Inflammatory macrophage (primary cell): ENCODE measurements around the gene OSBPL2.

ENCODE experiments used
- DNase-seq, 2 donors: peaks; one replicate each; pipeline ENCODE4 v3.0.0-alpha.2; 2020 to 2022

The OSBPL2 gene

DNA sequence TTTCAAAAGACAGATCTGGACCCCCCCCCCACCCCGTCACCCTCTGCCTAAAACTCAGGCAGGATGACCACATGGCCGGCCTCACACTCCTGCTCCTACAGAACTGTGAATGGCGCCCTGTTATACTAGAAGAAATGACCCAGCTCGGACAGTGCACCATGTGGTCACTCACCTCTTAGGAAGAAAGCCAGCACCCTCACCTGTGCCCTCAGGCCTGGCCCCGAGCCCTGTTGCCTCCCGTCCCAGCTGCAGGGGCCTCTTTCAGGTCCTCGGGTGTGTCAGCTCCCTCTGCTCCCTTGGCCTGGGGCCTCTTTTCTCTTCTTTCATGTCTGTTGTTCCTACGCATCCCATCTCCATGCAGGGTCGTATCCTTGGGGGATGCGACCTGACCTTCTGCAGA lies 23.7 kb downstream of the OSBPL2 start:
- DNase-seq, result no peak

DNA sequence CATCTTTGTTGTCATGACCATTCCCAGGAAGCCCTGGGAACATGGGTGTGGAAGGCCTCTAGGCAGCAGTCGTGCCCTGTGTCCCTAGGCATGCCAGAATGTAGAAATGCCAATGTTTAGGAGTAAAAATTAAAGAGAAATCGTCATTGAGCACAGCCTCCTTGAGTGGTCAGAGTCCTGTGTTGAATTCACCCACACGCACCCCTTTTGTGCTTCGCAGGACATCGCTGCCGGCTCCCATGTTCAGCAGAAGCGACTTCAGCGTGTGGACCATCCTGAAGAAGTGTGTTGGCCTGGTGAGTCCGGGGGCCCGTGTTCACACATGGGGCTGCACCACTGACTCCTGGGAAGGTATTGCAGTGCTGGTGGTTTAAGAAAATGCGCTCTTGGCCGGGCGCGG lies 25.1 kb downstream of the OSBPL2 start:
- no peak for DNase-seq

DNA sequence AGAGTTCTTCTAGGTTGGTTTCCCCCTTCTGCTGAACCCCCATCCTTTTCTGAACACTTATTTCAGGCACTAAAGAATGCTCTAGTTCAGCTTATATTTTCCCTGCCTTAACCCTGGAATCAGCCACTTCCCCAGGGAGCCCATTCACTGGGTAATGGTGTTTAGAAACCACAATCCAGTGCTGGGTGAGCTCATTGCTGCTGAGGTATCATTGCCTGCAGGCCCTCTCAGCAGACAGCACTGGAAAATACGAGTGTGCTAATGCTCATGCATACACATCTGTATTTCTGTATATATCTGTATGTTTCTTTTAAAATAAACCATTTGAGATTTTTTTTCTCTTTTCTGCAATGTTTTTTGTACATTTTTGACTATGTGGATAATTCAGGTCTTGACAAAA lies 27.0 kb downstream of the OSBPL2 start:
- no peak for DNase-seq

DNA sequence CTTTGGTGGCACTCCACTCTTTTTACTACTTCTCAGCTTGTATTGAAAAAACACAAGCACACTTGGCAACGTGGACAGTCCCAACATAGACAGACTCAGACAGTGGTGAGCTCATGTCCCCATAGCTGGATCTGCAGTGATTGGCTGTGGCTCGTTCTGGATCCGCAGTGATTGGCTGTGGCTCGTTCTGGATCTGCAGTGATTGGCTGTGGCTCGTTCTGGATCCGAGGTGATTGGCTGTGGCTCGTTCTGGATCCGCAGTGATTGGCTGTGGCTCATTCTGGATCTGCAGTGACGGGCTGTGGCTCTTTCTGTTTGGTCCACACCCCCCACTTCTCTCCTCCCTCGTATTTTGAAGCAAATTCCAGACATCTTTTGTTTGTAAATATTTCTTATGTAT lies 28.0 kb downstream of the OSBPL2 start:
- DNase-seq, result no peak

DNA sequence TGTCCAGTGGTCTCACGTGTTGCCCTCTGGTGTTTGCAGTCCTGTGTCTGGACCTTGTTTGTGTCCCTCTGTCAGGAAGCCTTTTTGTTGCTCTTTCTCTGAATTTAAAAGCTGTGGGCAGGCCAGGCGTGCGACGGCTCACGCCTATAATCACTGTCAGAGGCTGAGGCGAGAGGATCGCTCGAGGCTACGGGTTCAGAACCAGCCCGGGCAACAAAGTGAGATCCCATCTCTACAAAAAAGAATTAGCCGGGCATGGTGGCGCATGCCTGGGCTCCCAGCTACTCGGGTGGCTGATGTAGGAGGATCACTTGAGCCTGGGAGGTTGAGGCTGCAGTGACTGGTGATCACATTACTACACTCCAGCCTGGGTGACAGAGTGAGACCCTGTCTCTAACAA lies 28.5 kb downstream of the OSBPL2 start:
- no peak for DNase-seq

DNA sequence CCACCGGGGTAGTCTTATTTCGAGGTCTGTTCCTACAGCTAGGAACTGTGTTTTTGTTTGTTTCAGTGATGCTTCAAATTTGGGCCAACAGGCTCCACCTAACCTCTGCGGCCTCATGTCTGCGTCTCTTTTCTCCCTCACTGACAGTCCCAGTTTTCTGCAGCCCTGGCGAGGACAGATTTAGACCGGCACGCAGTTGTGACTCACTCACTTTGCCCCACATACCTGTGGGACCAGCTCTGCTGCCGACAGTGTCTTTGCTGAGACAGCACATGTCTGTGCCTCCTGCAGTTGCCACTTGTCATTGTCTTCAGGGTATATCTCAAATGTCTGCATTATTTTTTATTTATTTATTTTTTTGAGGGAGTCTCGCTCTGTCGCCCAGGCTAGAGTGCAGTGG lies 29.2 kb downstream of the OSBPL2 start:
- DNase-seq, result no peak

DNA sequence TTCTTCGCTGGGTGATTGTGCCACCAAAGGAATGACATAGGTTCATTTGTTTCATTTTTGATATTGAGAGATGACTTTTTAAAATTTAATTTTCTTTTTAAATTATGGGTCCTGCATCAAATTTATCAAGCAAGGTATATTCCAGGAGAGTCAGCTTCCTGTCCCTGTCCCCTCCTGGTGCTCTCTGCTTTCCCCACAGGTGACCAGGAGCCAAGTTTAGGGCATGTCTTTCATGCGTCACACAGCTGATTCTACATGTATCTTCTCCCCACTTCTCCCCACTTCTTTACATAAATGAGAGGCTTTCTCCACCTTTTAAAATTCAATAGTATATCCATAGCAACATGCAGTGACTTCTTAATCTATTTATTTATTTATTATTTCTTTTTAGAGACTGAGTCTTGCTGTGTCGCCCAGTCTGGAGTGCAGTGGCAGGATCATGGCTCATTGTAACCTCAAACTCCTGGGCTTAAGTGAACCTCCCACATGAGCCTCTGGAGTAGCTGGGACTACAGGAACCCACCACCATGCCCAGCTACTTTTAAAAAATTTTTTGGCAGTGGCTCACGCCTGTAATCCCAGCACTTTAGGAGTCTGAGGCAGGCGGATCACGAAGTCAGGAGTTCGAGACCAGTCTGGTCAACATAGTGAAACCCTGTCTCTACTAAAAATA lies 30.0 kb downstream of the OSBPL2 start:
- no peak for DNase-seq

DNA sequence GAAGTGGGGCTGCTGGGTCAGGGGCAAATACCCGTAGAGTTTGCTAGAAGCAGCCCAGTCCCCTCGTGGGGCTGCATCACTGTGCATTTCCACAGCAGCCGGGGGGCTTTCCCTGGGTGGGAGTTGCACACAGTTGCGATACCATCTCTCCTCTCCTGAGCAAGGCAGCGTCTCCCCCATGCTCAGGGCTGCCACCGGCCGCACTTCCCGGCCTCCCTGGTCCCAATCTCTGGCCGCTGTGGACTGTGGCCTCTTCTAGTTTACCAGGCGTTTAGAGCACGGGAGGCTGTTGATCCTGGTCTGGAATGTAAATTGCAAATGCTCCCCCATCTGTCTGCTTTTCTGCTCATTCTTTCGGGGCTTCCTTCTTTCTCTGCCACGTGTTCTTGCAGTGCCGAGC lies 31.1 kb downstream of the OSBPL2 start:
- DNase-seq, result no peak

DNA sequence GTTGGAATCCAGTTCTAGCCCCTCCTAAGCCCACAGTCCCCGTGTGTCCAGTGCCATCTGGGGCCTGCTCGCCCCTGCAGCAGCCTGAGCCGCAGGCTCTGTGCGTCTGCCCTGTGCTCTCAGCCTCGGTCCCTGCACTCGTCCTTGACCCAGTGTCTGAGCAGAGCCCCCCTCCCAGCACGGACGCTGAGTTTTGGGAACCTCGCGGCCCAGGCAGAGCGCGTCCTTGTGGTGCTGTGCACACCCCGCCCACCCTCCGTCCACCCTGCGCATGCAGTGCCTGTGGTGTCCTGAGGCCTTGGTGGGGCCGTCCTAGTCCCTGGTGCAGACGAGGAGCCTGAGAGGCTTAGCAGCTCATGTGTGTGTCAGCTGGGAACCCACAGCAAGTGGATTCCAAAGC lies 31.6 kb downstream of the OSBPL2 start:
- no peak for DNase-seq

DNA sequence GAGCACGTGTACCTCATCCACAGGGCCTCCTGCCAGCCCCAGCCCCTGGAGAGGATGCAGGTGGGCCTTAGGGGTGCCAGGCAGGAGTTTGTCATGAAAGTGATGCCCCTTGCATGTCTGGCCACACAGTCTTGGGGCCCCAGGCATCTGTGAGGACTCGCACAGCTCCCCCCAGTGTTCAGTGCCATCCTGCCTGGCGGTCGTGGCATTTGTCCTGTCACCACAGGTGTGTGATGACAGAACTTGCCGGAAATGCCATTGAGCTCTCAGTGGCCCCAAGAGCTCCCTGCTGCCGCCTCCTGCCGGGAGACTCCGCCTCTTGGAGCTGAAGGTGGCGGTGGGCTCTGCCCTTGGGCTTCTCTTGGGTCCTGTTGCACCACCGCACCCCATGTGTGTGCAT lies 33.9 kb downstream of the OSBPL2 start:
- DNase-seq, result no peak

DNA sequence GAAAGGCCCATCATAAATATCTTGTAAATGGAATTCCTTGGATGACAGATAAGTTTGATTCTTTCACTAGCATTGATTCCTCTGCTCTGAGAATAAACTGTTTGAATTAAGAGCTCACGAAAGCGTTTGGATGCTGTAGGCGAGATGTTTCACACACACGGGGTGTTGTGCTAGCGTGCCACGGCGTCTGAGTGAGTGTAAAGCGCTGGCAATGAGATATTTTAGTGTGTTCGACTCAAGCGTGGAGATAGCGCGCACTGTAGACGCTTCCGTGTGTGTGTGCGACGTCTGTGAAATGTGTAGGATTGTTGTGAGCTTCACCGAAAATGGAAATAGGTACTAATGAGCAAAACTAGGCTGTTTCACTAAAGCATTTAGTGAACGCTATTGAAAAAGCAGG lies 35.1 kb downstream of the OSBPL2 start:
- DNase-seq, result no peak

DNA sequence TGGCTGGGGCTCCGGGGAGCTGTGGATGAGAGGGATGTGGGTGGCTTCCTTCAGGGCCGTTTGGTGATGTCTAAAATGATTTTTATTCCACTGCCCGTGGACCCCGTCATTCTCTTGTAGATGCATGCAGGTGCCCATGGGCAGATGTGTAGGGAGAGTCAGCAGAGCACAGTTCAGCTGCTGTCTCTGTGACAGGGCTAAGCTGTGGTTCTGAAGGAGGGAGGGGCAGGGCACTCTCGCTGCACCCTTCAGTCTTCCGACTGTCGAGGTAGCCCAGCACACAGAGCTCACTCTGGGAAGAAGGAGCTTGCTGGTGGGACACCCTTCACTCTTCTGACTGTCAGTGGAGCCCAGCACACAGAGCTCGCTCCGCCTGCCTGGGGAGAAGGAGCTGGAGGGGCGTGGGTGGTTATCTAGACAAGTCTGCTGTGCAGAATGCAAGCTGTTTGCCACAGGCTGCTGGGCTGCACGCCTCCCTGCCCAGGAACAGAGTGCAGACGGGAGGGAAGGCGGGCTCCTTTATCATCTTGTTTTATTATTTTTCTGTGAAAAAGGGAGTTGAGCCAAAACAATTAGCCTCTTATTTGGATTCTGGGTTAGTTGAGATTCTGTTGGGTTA lies 36.1 kb downstream of the OSBPL2 start:
- DNase-seq, result no peak

DNA sequence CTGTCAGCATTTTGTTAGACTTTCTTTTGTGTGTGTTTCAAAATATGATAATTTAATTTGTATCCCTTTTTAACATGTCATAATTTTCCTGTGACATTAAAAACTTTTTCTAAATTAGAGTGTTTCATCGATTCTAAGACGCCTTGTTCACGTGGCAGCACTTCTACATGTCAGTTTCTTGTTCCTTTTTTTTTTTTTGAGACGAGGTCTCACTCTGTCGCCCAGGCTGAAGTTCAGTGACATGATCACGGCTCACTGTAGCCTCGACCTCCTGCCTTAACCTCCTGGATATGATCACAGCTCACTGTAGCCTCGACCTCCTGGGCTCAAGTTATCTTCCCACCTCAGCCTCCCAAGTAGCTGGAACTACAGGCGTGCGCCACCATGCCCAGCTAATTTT lies 36.9 kb downstream of the OSBPL2 start:
- DNase-seq, result no peak

DNA sequence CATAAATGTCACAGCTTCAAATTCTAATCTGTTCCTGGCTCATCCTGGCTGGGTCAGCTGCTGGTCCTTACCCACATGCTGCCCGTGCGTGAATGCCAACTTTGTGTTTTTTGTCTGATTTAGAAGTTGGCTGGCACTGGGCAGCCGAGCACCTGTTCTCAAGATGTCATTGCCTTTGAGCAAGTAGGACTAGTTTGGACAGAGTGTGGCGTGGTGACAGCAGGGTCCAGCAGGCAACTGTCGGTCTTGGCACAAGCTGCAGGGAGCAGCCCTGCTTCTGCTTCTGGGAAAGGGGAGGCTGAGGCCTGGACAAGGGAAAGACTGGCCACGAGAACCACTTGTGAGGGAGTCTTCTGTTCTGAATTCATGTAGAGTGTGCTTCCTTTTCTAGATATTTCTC lies 38.1 kb downstream of the OSBPL2 start:
- DNase-seq, result no peak

DNA sequence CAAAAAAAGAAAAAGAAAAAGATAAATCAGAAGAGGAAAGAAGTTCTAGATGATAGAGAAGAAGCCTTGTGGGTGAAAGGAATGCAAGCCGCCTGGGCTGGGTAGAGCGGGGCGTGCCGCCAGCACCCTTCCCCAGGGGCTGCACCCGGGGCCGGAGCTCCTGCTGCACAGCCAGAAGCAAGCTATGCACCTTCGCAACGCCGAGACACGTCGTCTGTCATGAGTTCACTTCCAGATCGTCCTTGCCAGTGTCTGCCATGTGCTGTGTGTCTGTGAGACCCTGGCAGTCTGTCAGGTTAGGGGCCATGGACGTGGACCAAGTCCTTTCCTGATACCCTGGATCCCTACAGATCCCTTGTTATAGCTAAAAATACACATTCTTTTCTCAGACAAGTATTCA lies 38.9 kb downstream of the OSBPL2 start:
- no peak for DNase-seq

DNA sequence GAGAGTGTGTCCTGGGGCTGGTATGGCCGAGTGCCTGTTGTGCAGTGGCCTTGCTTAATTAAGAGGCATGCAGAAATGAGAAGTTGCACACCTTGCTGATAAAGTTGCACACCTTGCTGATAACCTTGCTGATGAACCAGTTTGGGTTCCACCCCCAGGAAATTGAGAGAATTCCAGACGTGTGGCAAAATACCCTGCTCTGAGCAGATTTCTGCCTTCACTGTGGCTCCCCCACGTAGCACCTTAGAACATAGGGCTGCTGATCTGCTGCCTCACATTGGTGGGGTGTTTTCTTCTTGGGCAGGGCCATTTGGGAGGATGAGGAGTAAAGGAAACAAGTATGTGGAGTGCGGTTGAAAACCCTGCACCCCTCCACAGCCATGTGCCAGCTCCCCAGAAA lies 42.0 kb downstream of the OSBPL2 start:
- no peak for DNase-seq

DNA sequence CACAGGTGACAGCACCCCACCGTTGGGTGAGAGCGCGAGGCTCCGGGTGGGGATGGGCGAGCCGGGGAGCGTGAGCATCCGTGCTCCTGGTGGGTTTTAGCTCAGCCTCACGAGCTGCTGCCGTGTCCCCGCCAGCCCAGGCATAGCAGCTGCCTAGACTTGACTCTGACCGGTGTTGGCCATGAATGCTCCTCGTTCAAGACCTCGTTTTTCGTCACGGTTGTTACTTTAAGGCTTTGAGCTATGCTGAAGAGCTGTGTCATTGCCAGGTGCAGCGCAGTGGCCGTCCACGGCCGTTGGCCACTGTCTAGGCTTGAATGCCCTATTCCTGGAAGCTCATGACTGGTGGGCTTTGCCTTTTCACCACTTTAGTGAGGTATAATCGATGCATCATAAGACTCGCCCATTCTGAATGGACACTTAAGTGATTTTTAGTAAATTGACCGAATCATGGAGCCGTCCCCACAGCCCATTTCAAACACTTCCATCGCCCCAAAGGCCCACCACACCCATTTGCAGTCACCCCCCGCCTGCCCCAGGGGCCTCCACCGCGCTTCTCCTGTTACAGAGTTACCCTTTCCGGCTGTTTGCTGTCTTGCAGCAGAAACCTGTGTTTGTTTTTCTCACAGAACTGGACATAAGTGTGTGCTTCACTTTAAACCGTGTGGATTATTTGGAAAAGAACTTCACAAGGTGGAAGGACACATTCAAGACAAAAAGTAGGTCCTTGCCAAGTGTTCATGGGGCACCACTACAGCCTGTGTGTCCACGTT lies 43.0 kb downstream of the OSBPL2 start:
- DNase-seq, result no peak

DNA sequence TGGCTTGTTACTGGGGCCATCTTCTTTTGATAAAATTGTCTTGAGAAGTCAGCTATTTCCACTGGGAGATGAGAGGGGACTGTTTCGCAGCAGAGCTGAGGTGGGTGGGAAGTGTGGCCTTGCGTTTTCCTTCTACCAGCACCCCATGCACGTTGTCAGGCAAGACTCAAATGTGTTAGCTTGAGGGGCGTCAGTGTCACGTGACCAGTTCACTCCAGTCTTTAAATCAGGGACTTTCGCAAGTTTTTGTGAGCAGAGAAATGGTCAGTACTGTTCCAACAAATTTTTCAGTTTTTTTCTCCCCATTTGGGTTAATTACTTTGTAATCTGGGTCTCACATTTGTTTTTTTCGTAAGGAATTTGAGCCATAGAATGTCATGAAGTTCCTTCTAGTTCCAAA lies 43.8 kb downstream of the OSBPL2 start:
- no peak for DNase-seq

DNA sequence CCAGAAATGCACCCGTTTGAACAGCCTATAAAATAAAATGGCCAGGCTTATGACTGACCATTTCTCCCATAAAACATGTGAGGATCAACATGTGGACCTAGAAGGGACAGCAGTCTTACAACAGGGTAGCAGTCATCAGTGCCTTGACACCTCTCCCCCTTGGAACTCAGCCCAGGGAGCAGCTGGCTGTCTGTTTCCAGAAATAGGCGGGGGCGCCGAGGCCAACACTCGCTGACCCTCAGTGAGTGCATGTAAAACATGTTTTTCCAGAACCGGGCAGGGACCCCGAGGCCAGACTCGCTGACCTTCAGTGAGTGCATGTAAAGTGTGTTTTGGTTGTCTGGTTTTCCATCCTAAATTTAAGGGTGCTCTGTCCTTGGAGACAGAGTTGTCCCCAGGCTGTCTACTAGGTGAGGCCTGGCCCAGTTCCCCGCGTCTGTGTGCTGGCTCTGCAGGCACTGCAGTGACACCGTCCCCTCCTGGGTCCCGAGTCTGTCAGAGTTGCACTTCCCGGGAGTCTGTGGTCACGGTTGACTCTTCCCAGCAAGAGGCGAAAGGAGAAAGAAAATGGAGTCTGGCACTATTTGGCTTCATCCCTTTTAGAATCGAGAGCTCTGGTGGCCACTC lies 44.7 kb downstream of the OSBPL2 start:
- no peak for DNase-seq

DNA sequence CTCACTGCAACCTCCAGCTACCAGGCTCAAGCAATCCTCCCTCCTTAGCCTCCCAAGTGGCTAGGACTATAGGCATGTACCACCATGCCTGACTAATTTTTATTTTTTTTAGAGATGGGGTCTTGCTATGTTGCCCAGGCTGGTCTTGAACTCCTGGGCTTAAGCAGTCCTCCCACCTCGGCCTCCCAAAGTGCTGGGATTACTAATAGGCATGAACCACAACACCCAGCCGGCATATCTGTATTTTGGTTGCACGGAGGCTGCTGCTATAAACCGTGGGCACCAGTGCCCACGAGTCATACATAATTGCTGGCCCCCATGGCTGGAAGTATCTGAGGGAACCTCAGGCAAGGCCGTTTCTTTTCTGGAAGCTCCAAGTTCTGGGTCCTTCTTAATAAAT lies 46.1 kb downstream of the OSBPL2 start:
- no peak for DNase-seq

DNA sequence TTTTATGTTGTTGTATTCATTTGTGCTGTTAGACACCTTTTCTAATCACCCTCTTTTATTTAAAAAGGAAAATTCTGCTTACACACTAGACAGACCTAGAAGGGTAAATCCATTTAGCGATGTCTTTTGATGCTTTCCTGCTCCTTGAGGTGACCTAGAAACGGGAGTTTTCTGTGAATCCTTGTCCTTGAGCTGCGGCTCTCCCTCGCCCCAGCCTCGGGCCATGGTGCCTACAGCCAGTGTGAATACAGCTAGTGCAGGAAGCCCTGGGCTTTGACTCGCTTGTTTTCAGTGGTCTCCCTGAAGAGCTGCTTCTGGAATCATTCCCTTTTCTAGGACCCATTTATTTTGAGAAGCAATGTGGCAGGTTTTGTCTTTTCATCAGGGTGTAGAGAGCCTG lies 46.8 kb downstream of the OSBPL2 start:
- no peak for DNase-seq

DNA sequence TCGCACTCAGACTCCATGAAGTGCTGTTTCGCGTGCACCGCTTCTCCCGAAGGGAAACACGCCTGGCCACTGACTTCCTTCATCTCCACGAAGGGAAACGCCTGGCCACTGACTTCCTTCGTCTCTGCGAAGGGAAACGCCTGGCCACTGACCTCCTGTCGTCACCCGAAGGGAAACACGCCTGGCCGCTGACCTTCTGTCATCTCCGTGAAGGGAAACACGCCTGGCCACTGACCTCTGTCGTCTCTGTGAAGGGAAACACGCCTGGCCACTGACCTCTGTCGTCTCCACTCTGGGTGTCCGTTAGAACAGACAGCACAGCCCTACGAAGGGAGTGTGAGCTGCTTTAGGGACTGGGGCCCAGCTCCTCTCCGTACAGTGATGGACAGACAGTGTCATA lies 47.4 kb downstream of the OSBPL2 start:
- DNase-seq, result no peak

DNA sequence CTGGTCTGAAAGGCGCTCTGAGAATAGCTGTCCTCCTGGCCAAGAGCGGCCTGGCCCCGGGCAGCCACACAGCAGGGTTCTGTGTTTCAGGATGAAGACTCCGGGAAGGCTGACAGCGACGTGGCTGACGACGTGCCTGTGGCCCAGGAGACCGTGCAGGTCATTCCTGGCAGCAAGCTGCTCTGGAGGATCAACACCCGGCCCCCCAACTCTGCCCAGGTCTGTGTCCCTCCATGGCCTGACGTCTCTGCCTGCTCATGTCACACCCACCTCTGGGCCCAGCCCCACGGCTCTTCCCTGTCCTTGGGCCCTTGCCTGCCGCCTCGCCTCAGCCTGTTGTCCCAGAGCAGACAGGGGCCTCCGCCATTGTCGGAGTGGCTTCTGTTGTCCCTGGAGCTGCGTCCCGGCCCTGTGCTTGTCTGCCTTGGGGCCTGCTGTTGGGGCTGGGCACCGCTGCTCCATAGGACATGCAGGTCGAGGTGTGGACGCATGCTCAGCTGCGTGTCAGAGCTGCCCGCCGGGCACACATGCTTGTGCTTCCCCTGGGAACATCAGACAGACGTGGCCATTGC lies 48.3 kb downstream of the OSBPL2 start:
- DNase-seq, result no peak
